ENCODE measurements around the gene DPP7.

- TF ChIP-seq CTCF (IDR thresholded peaks at IDR 0.05) (no peak), POLR2A (IDR thresholded peaks at IDR 0.05) (no peak)
These were observed 317 bp downstream of the DPP7 start for GRCh38 chr9:137114220-137114612.

All from vagina (tissue), 2 donors.